Measurements from ENCODE around the gene DNTT.

DNA sequence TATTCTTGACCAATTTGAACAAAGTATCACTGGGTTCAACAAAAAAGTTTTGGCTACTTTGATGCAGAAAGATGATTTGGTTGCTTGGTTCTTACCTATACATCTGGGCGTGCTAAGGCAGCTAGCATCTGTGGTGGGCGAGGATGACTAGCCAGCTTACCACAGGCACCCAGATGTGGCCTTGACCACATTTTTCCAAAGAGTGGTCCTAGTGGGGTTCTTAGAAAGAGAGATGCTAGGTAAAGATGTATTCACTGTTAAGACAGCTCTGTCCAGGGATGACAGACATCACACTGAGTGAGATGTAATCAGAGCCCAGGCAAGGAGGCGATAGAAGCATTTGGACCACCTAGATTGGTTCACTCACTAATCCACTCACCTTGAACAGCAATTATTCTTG is 785 bp downstream of the DNTT start:
- no peak for TF ChIP-seq CTCF (IDR thresholded peaks at IDR 0.05)
- TF ChIP-seq POLR2A (IDR thresholded peaks at IDR 0.05): no peak

Measured in Peyer's patch (tissue), 4 donors.